ENCODE results near the gene TIAM2.

Gene TIAM2

DNA sequence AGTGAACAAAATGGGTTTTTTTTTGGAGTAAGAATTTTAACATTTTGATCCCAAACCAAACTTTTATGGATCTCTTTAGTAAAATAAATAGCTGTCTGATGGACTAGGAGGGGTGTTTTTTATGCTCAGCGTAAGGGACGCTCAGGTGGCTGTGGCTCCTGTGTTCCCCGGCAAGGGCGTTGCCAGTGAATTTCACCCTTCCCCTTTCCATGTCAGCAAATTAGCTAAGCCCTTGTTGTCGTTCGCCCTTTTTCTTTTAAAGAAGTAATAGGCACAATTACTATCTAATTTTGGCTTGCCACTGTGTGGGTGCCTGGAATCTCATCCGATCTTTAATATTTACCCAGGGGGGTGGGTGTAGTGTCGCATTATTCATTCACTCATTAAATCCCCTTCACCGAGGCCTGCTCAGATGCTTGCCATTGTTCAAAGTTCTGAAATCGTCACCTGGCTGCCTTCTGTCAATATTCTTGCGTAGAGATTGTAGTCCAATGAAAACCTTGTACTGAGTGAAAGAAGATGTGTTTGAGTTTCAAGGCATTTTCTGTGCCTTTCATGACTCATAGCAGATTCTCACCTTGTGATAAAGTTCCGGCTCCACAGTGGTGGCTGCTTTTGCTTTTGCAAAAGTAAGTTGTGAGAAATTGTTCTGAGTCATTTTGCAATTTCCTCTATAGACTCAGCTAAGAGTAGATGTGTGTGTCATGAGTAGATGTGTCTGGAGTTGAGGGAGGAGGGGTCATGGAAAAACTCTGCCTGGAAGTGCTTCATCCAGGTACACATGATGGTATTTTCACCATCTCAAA lies 228.7 kb downstream of the TIAM2 start:
- DNase-seq: no peak
- H3K4me1 ChIP-seq (ENCODE audit: insufficient read depth, low read length): no peaks in the 10 kb centered on the region
- no peak for ATAC-seq (ENCODE audit: insufficient read depth, low read depth)
- H4K20me1 ChIP-seq (ENCODE audit: insufficient read depth, low read length): no peaks in the 10 kb centered on the region
- peaks cover 3% of the 10 kb centered on the region for H3K27me3 ChIP-seq (ENCODE audit: insufficient read depth, low read length, poor library complexity)
- H3K79me2 ChIP-seq (ENCODE audit: insufficient read depth, low read length): no peaks in the 10 kb centered on the region
- H3K27ac ChIP-seq (ENCODE audit: low read length): no peak overlapping the region
- no peaks in the 10 kb centered on the region for H3K9me3 ChIP-seq (ENCODE audit: insufficient read depth, low read length, severe bottlenecking)
- H3K4me3 ChIP-seq (ENCODE audit: low read depth in 1 of 2, low read length in 2 of 2): no peak overlapping the region
- H2AFZ ChIP-seq (ENCODE audit: low read depth, low read length): no peak overlapping the region
- TF ChIP-seq, protein P1, sequence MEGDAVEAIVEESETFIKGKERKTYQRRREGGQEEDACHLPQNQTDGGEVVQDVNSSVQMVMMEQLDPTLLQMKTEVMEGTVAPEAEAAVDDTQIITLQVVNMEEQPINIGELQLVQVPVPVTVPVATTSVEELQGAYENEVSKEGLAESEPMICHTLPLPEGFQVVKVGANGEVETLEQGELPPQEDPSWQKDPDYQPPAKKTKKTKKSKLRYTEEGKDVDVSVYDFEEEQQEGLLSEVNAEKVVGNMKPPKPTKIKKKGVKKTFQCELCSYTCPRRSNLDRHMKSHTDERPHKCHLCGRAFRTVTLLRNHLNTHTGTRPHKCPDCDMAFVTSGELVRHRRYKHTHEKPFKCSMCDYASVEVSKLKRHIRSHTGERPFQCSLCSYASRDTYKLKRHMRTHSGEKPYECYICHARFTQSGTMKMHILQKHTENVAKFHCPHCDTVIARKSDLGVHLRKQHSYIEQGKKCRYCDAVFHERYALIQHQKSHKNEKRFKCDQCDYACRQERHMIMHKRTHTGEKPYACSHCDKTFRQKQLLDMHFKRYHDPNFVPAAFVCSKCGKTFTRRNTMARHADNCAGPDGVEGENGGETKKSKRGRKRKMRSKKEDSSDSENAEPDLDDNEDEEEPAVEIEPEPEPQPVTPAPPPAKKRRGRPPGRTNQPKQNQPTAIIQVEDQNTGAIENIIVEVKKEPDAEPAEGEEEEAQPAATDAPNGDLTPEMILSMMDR (IDR thresholded peaks at IDR 0.05; ENCODE audit: borderline replicate concordance, extremely low read depth, low read length, poor library complexity, severe bottlenecking): no peak
- no peak for TF ChIP-seq EZH2 (IDR thresholded peaks at IDR 0.05; ENCODE audit: borderline replicate concordance, low read depth, low read length, severe bottlenecking)
- no peak overlapping the region for H3K4me2 ChIP-seq (ENCODE audit: insufficient read depth, low read length)
- no peaks in the 10 kb centered on the region for H3K36me3 ChIP-seq (ENCODE audit: insufficient read depth, low read length)
- no peak overlapping the region for H3K9ac ChIP-seq (ENCODE audit: low read depth, low read length)

DNA sequence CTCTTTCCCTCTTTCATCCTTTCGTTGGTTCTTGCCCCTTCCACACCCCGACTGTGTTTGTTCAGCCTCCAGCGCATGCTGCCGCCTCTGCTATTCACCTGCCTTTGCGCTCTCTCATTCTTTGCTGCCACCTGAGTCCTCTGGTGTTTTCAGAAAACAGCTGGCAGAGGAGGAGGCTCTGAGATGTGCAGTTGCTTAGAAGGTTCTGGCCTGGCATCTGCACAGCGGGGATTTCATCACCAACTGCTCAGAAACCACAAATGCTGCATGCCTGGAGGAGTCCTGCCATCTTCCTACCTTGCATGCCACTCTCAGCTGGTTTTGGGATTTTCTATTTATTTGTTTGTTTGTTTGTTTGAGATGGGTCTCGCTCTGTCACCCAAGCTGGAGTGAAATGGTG lies 229.5 kb downstream of the TIAM2 start:
- DNase-seq (no peak), ATAC-seq (ENCODE audit: insufficient read depth, low read depth) (no peak)
- H3K9me3 ChIP-seq (ENCODE audit: insufficient read depth, low read length, severe bottlenecking): no peaks in the 10 kb centered on the region
- no peaks in the 10 kb centered on the region for H4K20me1 ChIP-seq (ENCODE audit: insufficient read depth, low read length)
- H3K4me3 ChIP-seq (ENCODE audit: low read depth in 1 of 2, low read length in 2 of 2): no peak overlapping the region
- H3K36me3 ChIP-seq (ENCODE audit: insufficient read depth, low read length): no peaks in the 10 kb centered on the region
- no peak overlapping the region for H3K4me2 ChIP-seq (ENCODE audit: insufficient read depth, low read length)
- H3K27me3 ChIP-seq (ENCODE audit: insufficient read depth, low read length, poor library complexity): peaks cover 3% of the 10 kb centered on the region
- no peak overlapping the region for H2AFZ ChIP-seq (ENCODE audit: low read depth, low read length)
- no peak for TF ChIP-seq EZH2 (IDR thresholded peaks at IDR 0.05; ENCODE audit: borderline replicate concordance, low read depth, low read length, severe bottlenecking)
- TF ChIP-seq, protein P1 (IDR thresholded peaks at IDR 0.05; ENCODE audit: borderline replicate concordance, extremely low read depth, low read length, poor library complexity, severe bottlenecking): no peak
- H3K79me2 ChIP-seq (ENCODE audit: insufficient read depth, low read length): no peaks in the 10 kb centered on the region
- no peaks in the 10 kb centered on the region for H3K4me1 ChIP-seq (ENCODE audit: insufficient read depth, low read length)
- no peak overlapping the region for H3K9ac ChIP-seq (ENCODE audit: low read depth, low read length)
- no peak overlapping the region for H3K27ac ChIP-seq (ENCODE audit: low read length)

DNA sequence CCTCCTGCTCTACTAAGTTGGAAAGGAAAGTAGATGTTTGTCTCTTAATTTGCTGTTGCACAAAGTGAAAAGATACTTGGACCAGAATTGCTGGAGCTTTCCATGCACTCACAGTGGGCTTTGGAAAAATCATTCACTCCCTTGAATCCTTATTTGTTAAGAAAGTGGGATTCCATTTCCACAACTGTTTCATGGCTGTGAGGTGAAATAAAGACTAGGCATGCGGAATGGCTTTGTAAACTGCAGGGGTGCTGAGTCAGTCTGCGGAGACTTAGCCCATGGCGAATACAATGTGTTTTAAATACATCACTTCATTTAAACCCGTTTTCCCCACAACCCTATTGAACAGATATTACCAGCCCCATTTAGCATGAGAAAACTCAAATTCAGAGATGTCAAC lies 231.9 kb downstream of the TIAM2 start:
- no peak overlapping the region for H3K27ac ChIP-seq (ENCODE audit: low read length)
- no peak for ATAC-seq (ENCODE audit: insufficient read depth, low read depth)

More for the DNA sequence above, 231.9 kb downstream of the TIAM2 start:
- Histone ChIP-seq H4K20me1 (ENCODE audit: insufficient read depth, low read length) (no peaks in the 10 kb centered on the region), H3K9ac (ENCODE audit: low read depth, low read length) (no peak overlapping the region), H2AFZ (ENCODE audit: low read depth, low read length) (no peak overlapping the region), H3K4me3 (ENCODE audit: low read depth in 1 of 2, low read length in 2 of 2) (no peak overlapping the region), H3K4me2 (ENCODE audit: insufficient read depth, low read length) (no peak overlapping the region), H3K79me2 (ENCODE audit: insufficient read depth, low read length) (no peaks in the 10 kb centered on the region), H3K9me3 (ENCODE audit: insufficient read depth, low read length, severe bottlenecking) (no peaks in the 10 kb centered on the region), H3K27me3 (ENCODE audit: insufficient read depth, low read length, poor library complexity) (peaks cover 3% of the 10 kb centered on the region), H3K36me3 (ENCODE audit: insufficient read depth, low read length) (no peaks in the 10 kb centered on the region), H3K4me1 (ENCODE audit: insufficient read depth, low read length) (no peaks in the 10 kb centered on the region)
- TF ChIP-seq, protein P1 (IDR thresholded peaks at IDR 0.05; ENCODE audit: borderline replicate concordance, extremely low read depth, low read length, poor library complexity, severe bottlenecking): no peak
- TF ChIP-seq EZH2 (IDR thresholded peaks at IDR 0.05; ENCODE audit: borderline replicate concordance, low read depth, low read length, severe bottlenecking): no peak
- no peak for DNase-seq

All from DND-41 (cell line).